GM23338 (cell line): ENCODE measurements around the gene EIF4G3. TPM values are rescaled to one million over a fixed set of nuclear protein-coding genes. Genes with fewer than 3 reads are reported as not detected.
"Not testable (repeated sequence)": the region's sequence is repeated elsewhere in the genome, so short reads cannot be mapped to it uniquely, and the experiment has no call there.

ENCODE experiments used
- ATAC-seq: fragments of 200-7000 bp; cut with Tn5 transposase; 3 replicates; pipeline ENCODE4 v1.9.1; 2020
- DNase-seq: peaks from one replicate; pipeline ENCODE4 v3.0.0-alpha.2; 2015; ENCODE audit warnings: low spot score
- H2AFZ ChIP-seq: fragments of 200-600 bp; sonication (generic); 2 replicates; pipeline ENCODE4 v1.8.0; 2016; ENCODE audit warnings: antibody characterized with exemption, mild to moderate bottlenecking, moderate library complexity
- H3F3A ChIP-seq: fragments of 200-600 bp; sonication (generic); replicated peaks from 2 replicates; pipeline ENCODE4 v1.8.0; 2017; ENCODE audit warnings: antibody characterized with exemption, mixed run types, low read depth
- H3K27ac ChIP-seq: fragments of 200-600 bp; sonication (generic); 2 replicates; pipeline ENCODE4 v1.6.1; 2016; ENCODE audit warnings: low read depth
- H3K27me3 ChIP-seq: fragments of 200-600 bp; sonication (generic); 2 replicates; pipeline ENCODE4 v1.8.0; 2016; ENCODE audit warnings: mild to moderate bottlenecking, mixed run types, moderate library complexity; ENCODE audit not compliant: insufficient read depth
- H3K36me3 ChIP-seq: fragments of 200-600 bp; sonication (generic); 2 replicates; pipeline ENCODE4 v1.8.0; 2016; ENCODE audit warnings: mild to moderate bottlenecking; ENCODE audit not compliant: insufficient read depth
- H3K4me1 ChIP-seq: fragments of 200-600 bp; sonication (generic); 2 replicates; pipeline ENCODE4 v1.8.0; 2016; ENCODE audit warnings: mild to moderate bottlenecking, moderate library complexity; ENCODE audit not compliant: insufficient read depth
- H3K4me2 ChIP-seq: fragments of 200-600 bp; sonication (generic); 2 replicates; pipeline ENCODE4 v1.7.1; 2017; ENCODE audit warnings: mixed run types
- H3K4me3 ChIP-seq: fragments of 200-600 bp; sonication (generic); 2 replicates; pipeline ENCODE4 v1.6.1; 2016; ENCODE audit warnings: mixed run types
- H3K79me2 ChIP-seq: fragments of 200-600 bp; sonication (generic); replicated peaks from 2 replicates; pipeline ENCODE4 v1.8.0; 2017; ENCODE audit warnings: mild to moderate bottlenecking; ENCODE audit not compliant: insufficient read depth
- H3K9me2 ChIP-seq: fragments of 200-600 bp; sonication (generic); 2 replicates; pipeline ENCODE4 v1.8.0; 2017; ENCODE audit not compliant: insufficient read depth
- H4K20me1 ChIP-seq: fragments of 200-600 bp; sonication (generic); replicated peaks from 2 replicates; pipeline ENCODE4 v1.8.0; 2017; ENCODE audit warnings: mild to moderate bottlenecking; ENCODE audit not compliant: insufficient read depth
- H3K27ac Mint-ChIP-seq: 2 replicates; pipeline ENCODE4 v1.8.0; 2020; ENCODE audit warnings: inconsistent platforms, mild to moderate bottlenecking, moderate library complexity, mixed read lengths
- H3K27me3 Mint-ChIP-seq: 3 replicates; pipeline ENCODE4 v1.8.0; 2022; ENCODE audit warnings: low read depth, mild to moderate bottlenecking, moderate library complexity, mixed read lengths, inconsistent platforms; ENCODE audit not compliant: insufficient read depth, poor library complexity
- H3K36me3 Mint-ChIP-seq: 3 replicates; pipeline ENCODE4 v1.8.0; 2021; ENCODE audit warnings: low read depth, mild to moderate bottlenecking, inconsistent platforms, moderate library complexity, mixed read lengths
- H3K4me1 Mint-ChIP-seq: 3 replicates; pipeline ENCODE4 v1.8.0; 2020; ENCODE audit warnings: mild to moderate bottlenecking, inconsistent platforms, mixed read lengths
- H3K4me3 Mint-ChIP-seq: 3 replicates; pipeline ENCODE4 v1.8.0; 2021; ENCODE audit warnings: moderate library complexity, mild to moderate bottlenecking, inconsistent platforms, mixed read lengths
- H3K9me3 Mint-ChIP-seq: 3 replicates; pipeline ENCODE4 v1.8.0; 2020; ENCODE audit warnings: moderate library complexity, mild to moderate bottlenecking, inconsistent platforms, mixed read lengths
- EZH2 ChIP-seq: fragments of 200-600 bp; sonication (generic); IDR thresholded peaks from one replicate; pipeline ENCODE4 v1.8.0; 2017; ENCODE audit warnings: antibody characterized with exemption, mild to moderate bottlenecking, low read depth; ENCODE audit not compliant: unreplicated experiment
- NANOG ChIP-seq: IDR thresholded peaks from 2 replicates; pipeline ENCODE4 v1.6.1; 2016; ENCODE audit warnings: antibody characterized with exemption, borderline replicate concordance
- polyA plus RNA-seq: library from polyadenylated mRNA; unstranded; fragments of >200 nt; fragmentation: Nextera tagmentation; extraction: Ambion mirVana; gene quantifications from 2 replicates; pipeline ENCODE4 v1.2.1, GENCODE V29; 2016
- total RNA-seq: library from RNA; depleted of rRNA; stranded (reverse); fragments of >200 nt; shearing (Covaris generic); gene quantifications from 2 replicates; pipeline ENCODE4 v1.2.3, GENCODE V29; 2014
- TF ChIP-seq, protein P1 (sequence below), 2 experiments: fragments of 200-600 bp in 1 of 2; sonication (generic) in 1 of 2; conservative IDR thresholded peaks; 2 replicates each; pipeline versions ENCODE4 v1.5.1 to v1.6.1; 2016 to 2017; ENCODE audit warnings: antibody characterized with exemption in 2 of 2, low read depth in 2 of 2, mild to moderate bottlenecking in 2 of 2, moderate library complexity in 1 of 2
- TF ChIP-seq, protein P2 (sequence below): IDR thresholded peaks from one replicate; pipeline ENCODE4 v1.6.1; 2018; ENCODE audit warnings: antibody characterized with exemption; ENCODE audit not compliant: unreplicated experiment

The EIF4G3 gene
- total and polyA plus RNA-seq, 2 experiments from 2014 or later = 37.9 to 68.1 TPM

DNA sequence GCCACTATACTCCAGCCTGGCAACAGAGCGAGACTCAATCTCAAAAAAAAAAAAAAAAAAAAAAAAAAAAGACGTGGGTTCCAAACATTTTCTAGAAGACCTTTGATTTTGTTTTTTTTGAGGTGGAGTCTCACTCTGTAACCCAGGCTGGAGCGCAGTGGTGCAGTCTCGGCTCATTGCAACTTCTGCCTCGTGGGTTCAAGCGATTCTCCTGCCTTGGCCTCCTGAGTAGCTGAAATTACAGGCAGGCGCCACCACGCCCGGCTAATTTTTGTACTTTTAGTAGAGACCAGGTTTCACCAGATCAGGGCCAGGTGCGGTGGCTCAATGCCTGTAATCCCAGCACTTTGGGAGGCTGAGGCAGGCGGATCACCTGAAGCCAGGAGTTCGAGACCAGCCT lies 3.6 kb downstream of the EIF4G3 start:
- H3K4me2 ChIP-seq, ATAC-seq, H2AFZ ChIP-seq, H3K9me3 Mint-ChIP-seq, H3K9me2 ChIP-seq, H3K27ac Mint-ChIP-seq, H3F3A ChIP-seq, H3K27me3 ChIP-seq, H3K4me3 ChIP-seq, H3K4me3 Mint-ChIP-seq, DNase-seq, H3K27ac ChIP-seq, H3K36me3 ChIP-seq: not testable (repeated sequence)
- Histone ChIP-seq H4K20me1 (peaks cover 45% of the 10 kb centered on the region), H3K79me2 (peaks cover 79% of the 10 kb centered on the region), H3K4me1 (peaks cover 18% of the 10 kb centered on the region)
- Mint-ChIP-seq H3K4me1 (peaks cover 18% of the 10 kb centered on the region), H3K36me3 (peaks cover 35% of the 10 kb centered on the region), H3K27me3 (peaks cover 13% of the 10 kb centered on the region)

DNA sequence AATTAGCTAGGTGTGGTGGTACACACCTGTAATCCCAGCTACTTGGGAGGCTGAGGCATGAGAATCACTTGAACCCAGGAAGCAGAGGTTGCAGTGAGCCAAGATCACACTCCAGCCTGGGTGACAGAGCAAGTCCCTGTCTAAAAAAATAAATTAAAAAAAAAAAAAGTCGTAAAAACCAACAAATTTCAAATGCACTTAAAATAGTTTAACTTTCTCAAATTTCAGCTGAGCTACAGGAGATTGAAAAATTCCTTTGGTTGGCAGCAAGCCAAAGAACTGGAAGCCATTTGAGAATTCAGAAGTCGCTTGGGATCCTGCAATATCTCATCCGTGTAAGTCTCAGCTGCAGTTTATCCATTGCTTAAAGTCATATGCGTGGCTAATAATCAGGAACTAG lies 5.9 kb downstream of the EIF4G3 start:
- H3K4me1 Mint-ChIP-seq = peaks cover 18% of the 10 kb centered on the region; the same call in 2 of the 3 replicates
- H3K27ac Mint-ChIP-seq, H3K27ac ChIP-seq, H3K4me2 ChIP-seq, H3K9me3 Mint-ChIP-seq, H2AFZ ChIP-seq, H3K27me3 ChIP-seq, ATAC-seq, H3K9me2 ChIP-seq, DNase-seq, H3K27me3 Mint-ChIP-seq, H3F3A ChIP-seq, H3K4me3 Mint-ChIP-seq, H3K4me3 ChIP-seq: not testable (repeated sequence)
- Histone ChIP-seq H3K79me2 (peaks cover 100% of the 10 kb centered on the region), H3K36me3 (peaks cover 12% of the 10 kb centered on the region), H3K4me1 (peaks cover 18% of the 10 kb centered on the region), H4K20me1 (peaks cover 57% of the 10 kb centered on the region)
- peaks cover 43% of the 10 kb centered on the region for H3K36me3 Mint-ChIP-seq

DNA sequence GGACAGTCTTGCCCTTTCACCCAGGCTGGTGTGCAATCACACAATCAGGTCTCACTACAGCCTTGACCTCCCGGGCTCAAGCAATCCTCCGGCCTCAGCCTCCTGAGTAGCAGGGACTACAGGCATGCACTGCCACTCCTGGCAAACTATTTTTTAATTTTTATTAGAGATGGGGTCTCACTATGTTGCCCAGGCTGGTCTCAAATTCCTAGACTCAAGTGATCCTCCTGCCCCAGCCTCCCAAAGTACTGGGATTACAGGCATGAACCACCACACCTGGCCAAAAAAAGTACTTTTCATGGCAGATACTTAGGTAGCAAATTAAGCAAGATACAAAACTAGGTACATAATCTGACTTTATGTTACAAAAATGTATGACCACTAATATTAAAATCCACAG lies 8.3 kb downstream of the EIF4G3 start:
- Histone ChIP-seq H3K36me3 (peaks cover 12% of the 10 kb centered on the region), H2AFZ (no peak overlapping the region), H3F3A (no peaks in the 10 kb centered on the region), H3K79me2 (peaks cover 100% of the 10 kb centered on the region), H3K4me2 (no peak overlapping the region), H3K4me3 (no peak overlapping the region), H3K4me1 (no peaks in the 10 kb centered on the region), H4K20me1 (peaks cover 49% of the 10 kb centered on the region), H3K27ac (no peak overlapping the region), H3K9me2 (no peaks in the 10 kb centered on the region), H3K27me3 (no peaks in the 10 kb centered on the region)
- Mint-ChIP-seq H3K27me3 (no peaks in the 10 kb centered on the region), H3K4me3 (no peak overlapping the region), H3K36me3 (peaks cover 43% of the 10 kb centered on the region), H3K27ac (no peak overlapping the region), H3K4me1 (no peaks in the 10 kb centered on the region), H3K9me3 (no peaks in the 10 kb centered on the region)
- ATAC-seq (no peak), DNase-seq (no peak)
- TF ChIP-seq, protein P1, sequence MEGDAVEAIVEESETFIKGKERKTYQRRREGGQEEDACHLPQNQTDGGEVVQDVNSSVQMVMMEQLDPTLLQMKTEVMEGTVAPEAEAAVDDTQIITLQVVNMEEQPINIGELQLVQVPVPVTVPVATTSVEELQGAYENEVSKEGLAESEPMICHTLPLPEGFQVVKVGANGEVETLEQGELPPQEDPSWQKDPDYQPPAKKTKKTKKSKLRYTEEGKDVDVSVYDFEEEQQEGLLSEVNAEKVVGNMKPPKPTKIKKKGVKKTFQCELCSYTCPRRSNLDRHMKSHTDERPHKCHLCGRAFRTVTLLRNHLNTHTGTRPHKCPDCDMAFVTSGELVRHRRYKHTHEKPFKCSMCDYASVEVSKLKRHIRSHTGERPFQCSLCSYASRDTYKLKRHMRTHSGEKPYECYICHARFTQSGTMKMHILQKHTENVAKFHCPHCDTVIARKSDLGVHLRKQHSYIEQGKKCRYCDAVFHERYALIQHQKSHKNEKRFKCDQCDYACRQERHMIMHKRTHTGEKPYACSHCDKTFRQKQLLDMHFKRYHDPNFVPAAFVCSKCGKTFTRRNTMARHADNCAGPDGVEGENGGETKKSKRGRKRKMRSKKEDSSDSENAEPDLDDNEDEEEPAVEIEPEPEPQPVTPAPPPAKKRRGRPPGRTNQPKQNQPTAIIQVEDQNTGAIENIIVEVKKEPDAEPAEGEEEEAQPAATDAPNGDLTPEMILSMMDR (conservative IDR thresholded peaks at IDR 0.05; ENCODE audit: low read depth in 2 of 2) = no peak
- TF ChIP-seq, protein P2, sequence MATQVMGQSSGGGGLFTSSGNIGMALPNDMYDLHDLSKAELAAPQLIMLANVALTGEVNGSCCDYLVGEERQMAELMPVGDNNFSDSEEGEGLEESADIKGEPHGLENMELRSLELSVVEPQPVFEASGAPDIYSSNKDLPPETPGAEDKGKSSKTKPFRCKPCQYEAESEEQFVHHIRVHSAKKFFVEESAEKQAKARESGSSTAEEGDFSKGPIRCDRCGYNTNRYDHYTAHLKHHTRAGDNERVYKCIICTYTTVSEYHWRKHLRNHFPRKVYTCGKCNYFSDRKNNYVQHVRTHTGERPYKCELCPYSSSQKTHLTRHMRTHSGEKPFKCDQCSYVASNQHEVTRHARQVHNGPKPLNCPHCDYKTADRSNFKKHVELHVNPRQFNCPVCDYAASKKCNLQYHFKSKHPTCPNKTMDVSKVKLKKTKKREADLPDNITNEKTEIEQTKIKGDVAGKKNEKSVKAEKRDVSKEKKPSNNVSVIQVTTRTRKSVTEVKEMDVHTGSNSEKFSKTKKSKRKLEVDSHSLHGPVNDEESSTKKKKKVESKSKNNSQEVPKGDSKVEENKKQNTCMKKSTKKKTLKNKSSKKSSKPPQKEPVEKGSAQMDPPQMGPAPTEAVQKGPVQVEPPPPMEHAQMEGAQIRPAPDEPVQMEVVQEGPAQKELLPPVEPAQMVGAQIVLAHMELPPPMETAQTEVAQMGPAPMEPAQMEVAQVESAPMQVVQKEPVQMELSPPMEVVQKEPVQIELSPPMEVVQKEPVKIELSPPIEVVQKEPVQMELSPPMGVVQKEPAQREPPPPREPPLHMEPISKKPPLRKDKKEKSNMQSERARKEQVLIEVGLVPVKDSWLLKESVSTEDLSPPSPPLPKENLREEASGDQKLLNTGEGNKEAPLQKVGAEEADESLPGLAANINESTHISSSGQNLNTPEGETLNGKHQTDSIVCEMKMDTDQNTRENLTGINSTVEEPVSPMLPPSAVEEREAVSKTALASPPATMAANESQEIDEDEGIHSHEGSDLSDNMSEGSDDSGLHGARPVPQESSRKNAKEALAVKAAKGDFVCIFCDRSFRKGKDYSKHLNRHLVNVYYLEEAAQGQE = no peak
- TF ChIP-seq EZH2 = no peak
- TF ChIP-seq NANOG = no peak
